Fibroblast of lung (primary cell): ENCODE data around the gene CCL26.

Source experiments
- EZH2 ChIP-seq: IDR thresholded peaks from 2 replicates; pipeline ENCODE4 v1.5.1; 2012; ENCODE audit warnings: low read length, control low read depth, mild to moderate bottlenecking; ENCODE audit errors: missing control alignments
- TF ChIP-seq, protein P1 (sequence below), 2 donors: IDR thresholded peaks in 1 of 2; conservative IDR thresholded peaks in 1 of 2; 1 replicate in 1 of 2; 2 replicates in 1 of 2; pipeline ENCODE4 v1.5.1; 2011 to 2012; ENCODE audit warnings: low read length in 2 of 2, control low read depth in 1 of 2, inconsistent platforms in 1 of 2, low read depth in 1 of 2, mild to moderate bottlenecking in 1 of 2

DNA sequence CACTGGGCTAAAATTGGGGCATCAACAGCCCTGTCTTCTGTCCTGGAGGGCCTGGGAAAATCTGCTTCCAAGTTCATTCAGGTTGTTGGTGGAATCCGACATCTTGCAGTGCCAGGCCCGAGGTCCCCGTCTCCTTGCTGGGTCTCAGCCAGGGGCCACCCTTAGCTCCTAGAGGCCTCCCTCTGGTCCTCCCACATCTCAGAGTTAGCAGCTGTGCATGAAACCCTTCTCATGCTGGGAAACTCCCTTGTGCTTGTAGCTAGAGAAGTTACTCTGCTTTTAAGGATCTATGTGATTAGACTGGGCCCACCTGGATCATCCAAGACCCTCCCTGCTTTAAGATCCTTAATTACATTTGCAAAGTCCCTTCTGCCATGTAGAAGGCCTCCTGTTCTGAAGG is 48.6 kb downstream of the CCL26 start:
- TF ChIP-seq, protein P1, sequence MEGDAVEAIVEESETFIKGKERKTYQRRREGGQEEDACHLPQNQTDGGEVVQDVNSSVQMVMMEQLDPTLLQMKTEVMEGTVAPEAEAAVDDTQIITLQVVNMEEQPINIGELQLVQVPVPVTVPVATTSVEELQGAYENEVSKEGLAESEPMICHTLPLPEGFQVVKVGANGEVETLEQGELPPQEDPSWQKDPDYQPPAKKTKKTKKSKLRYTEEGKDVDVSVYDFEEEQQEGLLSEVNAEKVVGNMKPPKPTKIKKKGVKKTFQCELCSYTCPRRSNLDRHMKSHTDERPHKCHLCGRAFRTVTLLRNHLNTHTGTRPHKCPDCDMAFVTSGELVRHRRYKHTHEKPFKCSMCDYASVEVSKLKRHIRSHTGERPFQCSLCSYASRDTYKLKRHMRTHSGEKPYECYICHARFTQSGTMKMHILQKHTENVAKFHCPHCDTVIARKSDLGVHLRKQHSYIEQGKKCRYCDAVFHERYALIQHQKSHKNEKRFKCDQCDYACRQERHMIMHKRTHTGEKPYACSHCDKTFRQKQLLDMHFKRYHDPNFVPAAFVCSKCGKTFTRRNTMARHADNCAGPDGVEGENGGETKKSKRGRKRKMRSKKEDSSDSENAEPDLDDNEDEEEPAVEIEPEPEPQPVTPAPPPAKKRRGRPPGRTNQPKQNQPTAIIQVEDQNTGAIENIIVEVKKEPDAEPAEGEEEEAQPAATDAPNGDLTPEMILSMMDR (conservative IDR thresholded peaks at IDR 0.05 in 1 of 2, IDR thresholded peaks at IDR 0.05 in 1 of 2; ENCODE audit: low read depth in 1 of 2, low read length in 2 of 2): no peak
- no peak for TF ChIP-seq EZH2
